Measurements from ENCODE around the gene LBX1.

The LBX1 gene

DNA sequence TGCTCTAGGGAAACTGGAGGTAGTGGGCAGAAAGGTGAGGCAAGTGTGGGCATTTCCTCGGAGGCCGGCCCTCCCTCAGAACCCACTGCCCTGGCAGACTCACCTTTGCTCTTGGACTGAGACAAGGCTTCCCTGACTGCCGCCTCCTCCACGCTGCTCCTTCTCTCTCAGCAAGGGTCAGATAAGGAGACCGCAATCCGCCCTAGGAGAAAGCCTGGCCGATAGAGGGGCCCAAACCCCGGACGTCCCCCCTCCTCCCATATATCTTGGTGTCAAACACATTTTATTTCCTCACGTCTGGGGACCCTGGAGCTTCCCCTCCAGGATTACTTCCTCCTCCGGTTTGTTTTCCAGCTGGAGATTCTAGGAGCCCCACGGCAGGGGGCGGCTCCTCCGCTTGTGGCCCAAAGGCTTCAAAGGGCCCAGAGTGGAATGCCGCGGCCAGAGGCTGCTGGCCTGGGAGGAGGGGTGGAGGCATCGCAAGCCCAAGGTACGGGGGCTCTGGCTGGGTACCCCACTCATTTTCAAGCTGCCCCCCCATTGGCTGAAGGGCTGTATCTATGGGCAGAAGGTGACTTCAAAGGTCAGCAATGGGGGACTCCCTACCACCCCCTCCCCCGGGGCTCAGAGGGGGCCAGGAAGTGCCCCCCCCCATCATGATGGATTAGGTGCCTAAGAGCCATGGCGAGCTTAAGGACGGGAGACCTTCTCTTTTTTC is 31.7 kb upstream of the LBX1 start:
- peak; percentile 42 for DNase-seq (ENCODE audit: extremely low spot score)
- POLR2A ChIA-PET, result interaction anchor here (0.9 to 1.8 kb wide), 3 partner anchors 10 to 31 kb away, joined by 3 to 4 read pairs (median 3); partner anchors contain the start of gene LBX1
- CTCF ChIA-PET, result interaction anchor here (0.8 to 1.6 kb wide), 2 partner anchors 9 to 11 kb away, joined by 3 read pairs; no protein-coding TSS in a partner anchor
- TF ChIP-seq CTBP1 (IDR thresholded peaks at IDR 0.05; ENCODE audit: borderline replicate concordance) (no peak), FOXM1 (IDR thresholded peaks at IDR 0.05; ENCODE audit: borderline replicate concordance) (no peak), FOXK2 (IDR thresholded peaks at IDR 0.05) (no peak)
- TF ChIP-seq, protein P1, sequence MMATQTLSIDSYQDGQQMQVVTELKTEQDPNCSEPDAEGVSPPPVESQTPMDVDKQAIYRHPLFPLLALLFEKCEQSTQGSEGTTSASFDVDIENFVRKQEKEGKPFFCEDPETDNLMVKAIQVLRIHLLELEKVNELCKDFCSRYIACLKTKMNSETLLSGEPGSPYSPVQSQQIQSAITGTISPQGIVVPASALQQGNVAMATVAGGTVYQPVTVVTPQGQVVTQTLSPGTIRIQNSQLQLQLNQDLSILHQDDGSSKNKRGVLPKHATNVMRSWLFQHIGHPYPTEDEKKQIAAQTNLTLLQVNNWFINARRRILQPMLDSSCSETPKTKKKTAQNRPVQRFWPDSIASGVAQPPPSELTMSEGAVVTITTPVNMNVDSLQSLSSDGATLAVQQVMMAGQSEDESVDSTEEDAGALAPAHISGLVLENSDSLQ (IDR thresholded peaks at IDR 0.05), result no peak

DNA sequence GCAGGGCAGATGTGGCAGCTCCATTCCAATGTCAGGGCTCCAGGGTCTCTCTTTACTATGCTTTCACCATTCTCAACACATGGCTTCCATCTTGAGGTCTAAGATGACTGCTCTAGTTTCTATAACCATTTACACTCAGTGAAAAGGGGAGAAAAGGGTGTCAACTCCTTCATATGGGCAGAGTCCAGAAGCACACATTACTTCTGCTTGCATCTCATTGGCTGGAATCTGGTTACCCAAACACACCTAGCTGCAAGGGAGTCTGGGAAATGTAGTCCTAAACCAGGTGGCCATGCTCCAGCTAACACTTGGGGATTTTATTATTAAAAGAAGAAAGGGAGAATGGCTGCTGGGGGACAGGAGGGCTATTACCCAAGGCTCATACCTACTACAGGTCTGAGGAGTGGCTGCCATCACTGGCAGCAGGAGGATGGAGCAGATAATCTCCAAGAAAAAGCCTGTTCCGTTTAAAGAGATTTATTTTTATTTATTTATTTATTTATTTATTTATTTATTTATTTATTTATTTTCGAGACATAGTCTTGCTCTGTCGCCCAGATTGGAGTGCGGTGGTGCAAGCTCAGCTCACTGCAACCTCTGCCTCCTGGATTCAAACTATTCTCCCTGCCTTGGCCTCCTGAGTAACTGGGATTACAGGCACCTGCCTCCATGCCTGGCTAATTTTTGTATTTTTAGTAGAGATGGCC is 29.1 kb upstream of the LBX1 start:
- POLR2A ChIA-PET, result no interaction called here

DNA sequence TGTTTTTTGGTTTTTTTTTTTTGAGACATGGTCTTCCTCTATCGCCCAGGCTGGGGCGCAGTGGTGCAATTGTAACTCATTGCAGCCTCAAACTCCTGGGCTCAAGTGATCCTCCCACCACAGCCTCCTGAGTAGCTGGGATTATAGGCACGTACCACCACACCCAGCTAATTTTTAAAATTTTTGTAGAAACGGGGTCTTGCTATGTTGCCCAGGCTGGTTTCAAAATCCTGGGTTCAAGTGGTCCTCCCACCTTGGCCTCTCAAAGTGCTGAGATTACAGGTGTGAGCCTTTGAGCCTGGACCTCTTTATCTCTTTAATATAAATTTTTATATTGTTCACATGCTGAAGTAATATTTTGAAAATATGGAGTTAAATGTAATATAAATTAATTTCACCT is 28.2 kb upstream of the LBX1 start:
- TF ChIP-seq SUZ12 (IDR thresholded peaks at IDR 0.05) (no peak), CTBP1 (IDR thresholded peaks at IDR 0.05; ENCODE audit: borderline replicate concordance) (no peak), NFRKB (IDR thresholded peaks at IDR 0.05) (no peak), ARNT (IDR thresholded peaks at IDR 0.05) (no peak), FOXA1 (IDR thresholded peaks at IDR 0.05) (no peak), ELF4 (IDR thresholded peaks at IDR 0.05) (no peak), LEF1 (IDR thresholded peaks at IDR 0.05; ENCODE audit: borderline replicate concordance) (no peak), FOXM1 (IDR thresholded peaks at IDR 0.05; ENCODE audit: borderline replicate concordance) (no peak), HDGF (IDR thresholded peaks at IDR 0.05; ENCODE audit: borderline replicate concordance) (no peak), ZNF384 (IDR thresholded peaks at IDR 0.05) (no peak), SP1 (IDR thresholded peaks at IDR 0.05) (no peak), TARDBP (IDR thresholded peaks at IDR 0.05) (no peak), L3MBTL2 (conservative IDR thresholded peaks at IDR 0.05) (no peak), FOXK2 (IDR thresholded peaks at IDR 0.05) (no peak), BHLHE40 (IDR thresholded peaks at IDR 0.05; ENCODE audit: borderline replicate concordance) (no peak)
- TF ChIP-seq, protein P1 (IDR thresholded peaks at IDR 0.05), result no peak
- ChIA-PET CTCF (no interaction called here), POLR2A (no interaction called here)
- no peak for DNase-seq (ENCODE audit: extremely low spot score)

More for the DNA sequence above, 29.1 kb upstream of the LBX1 start:
- TF ChIP-seq ZNF384 (IDR thresholded peaks at IDR 0.05), result no peak
- TF ChIP-seq SP1 (IDR thresholded peaks at IDR 0.05), result no peak
- peak; percentile 65; the same call in 1 of the 2 replicates for TF ChIP-seq L3MBTL2 (conservative IDR thresholded peaks at IDR 0.05)
- no peak for TF ChIP-seq FOXK2 (IDR thresholded peaks at IDR 0.05)
- no peak for TF ChIP-seq TARDBP (IDR thresholded peaks at IDR 0.05)
- TF ChIP-seq, protein P1 (IDR thresholded peaks at IDR 0.05), result no peak
- no peak for TF ChIP-seq ELF4 (IDR thresholded peaks at IDR 0.05)
- CTCF ChIA-PET, result no interaction called here
- DNase-seq (ENCODE audit: extremely low spot score), result peak; percentile 74

DNA sequence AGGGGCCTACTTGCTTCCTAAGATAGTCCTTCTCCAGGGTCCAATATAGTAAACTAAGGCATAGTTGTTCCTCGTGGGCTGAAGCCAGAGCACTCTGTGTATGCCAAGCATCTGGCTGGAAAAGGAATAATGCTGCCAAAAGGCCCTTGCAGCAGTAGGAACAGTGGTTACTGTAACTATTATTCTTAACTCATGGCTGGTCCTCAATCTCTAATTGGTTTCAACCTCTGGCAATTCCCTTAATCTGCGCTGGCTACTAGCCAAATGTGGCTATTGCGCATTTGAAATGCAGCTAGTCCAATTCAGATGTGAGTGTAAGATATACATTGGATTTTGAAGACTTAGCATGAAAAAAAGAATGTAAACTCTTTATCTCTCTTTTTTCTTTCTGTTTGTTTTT is 27.8 kb upstream of the LBX1 start:
- POLR2A ChIA-PET, result interaction anchor here (0.7 kb wide), 1 partner anchor 91 kb away, joined by 4 read pairs; no protein-coding TSS in a partner anchor
- DNase-seq (ENCODE audit: extremely low spot score), result no peak
- TF ChIP-seq, protein P1 (IDR thresholded peaks at IDR 0.05), result no peak
- CTCF ChIA-PET, result no interaction called here

DNA sequence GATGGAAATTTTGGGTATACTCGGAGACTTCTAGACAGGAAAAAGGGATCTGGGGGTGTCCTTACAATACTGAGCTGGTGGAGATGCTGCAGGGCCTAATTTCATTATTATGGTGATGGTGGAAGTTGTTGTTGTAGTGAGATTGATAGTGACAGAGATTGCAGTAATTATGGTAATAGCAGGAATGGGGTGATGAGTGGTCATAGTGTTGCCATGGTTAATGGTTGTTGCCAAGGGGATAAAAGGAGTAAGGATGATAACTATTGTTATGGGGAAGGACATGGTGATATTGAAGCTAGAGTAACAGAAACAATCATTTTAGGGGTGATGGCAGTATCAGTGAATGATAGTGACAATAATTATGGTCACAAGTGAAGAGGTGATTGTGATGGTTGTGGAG is 27.1 kb upstream of the LBX1 start:
- DNase-seq (ENCODE audit: extremely low spot score), result no peak
- TF ChIP-seq BHLHE40 (IDR thresholded peaks at IDR 0.05; ENCODE audit: borderline replicate concordance), result no peak
- no peak for TF ChIP-seq FOXA1 (IDR thresholded peaks at IDR 0.05)
- TF ChIP-seq ZNF384 (IDR thresholded peaks at IDR 0.05), result no peak
- no peak for TF ChIP-seq SP1 (IDR thresholded peaks at IDR 0.05)
- TF ChIP-seq FOXM1 (IDR thresholded peaks at IDR 0.05; ENCODE audit: borderline replicate concordance), result no peak
- no peak for TF ChIP-seq ELF4 (IDR thresholded peaks at IDR 0.05)
- TF ChIP-seq, protein P1 (IDR thresholded peaks at IDR 0.05), result no peak
- TF ChIP-seq CTBP1 (IDR thresholded peaks at IDR 0.05; ENCODE audit: borderline replicate concordance), result no peak
- TF ChIP-seq TARDBP (IDR thresholded peaks at IDR 0.05), result no peak
- TF ChIP-seq HDGF (IDR thresholded peaks at IDR 0.05; ENCODE audit: borderline replicate concordance), result no peak
- TF ChIP-seq FOXK2 (IDR thresholded peaks at IDR 0.05), result no peak
- TF ChIP-seq LEF1 (IDR thresholded peaks at IDR 0.05; ENCODE audit: borderline replicate concordance), result no peak
- no peak for TF ChIP-seq SUZ12 (IDR thresholded peaks at IDR 0.05)
- TF ChIP-seq ARNT (IDR thresholded peaks at IDR 0.05), result no peak
- TF ChIP-seq L3MBTL2 (conservative IDR thresholded peaks at IDR 0.05), result no peak
- no peak for TF ChIP-seq NFRKB (IDR thresholded peaks at IDR 0.05)
- POLR2A ChIA-PET, result interaction anchor here (0.7 kb wide), 1 partner anchor 90 kb away, joined by 4 read pairs; no protein-coding TSS in a partner anchor
- CTCF ChIA-PET, result interaction anchor here (0.5 kb wide), 1 partner anchor 20 kb away, joined by 4 read pairs; no protein-coding TSS in a partner anchor
